ENCODE measurements around the gene SPATA2L.
A peak's percentile ranks its signal among the peaks of the same experiment; 100 is the strongest.
"Not testable (repeated sequence)": the region's sequence is repeated elsewhere in the genome, so short reads cannot be mapped to it uniquely, and the experiment has no call there.

The SPATA2L gene

GRCh38 chr16:89697616-89698331 is 3.7 kb downstream of the SPATA2L start:
- no peak for DNase-seq (ENCODE audit: insufficient read length, low spot score)
- no peak for FAIRE-seq
- TF ChIP-seq PAX5 (IDR thresholded peaks at IDR 0.05; ENCODE audit: insufficient read depth, low read length, severe bottlenecking): no peak
- no peak for TF ChIP-seq POU2F2 (IDR thresholded peaks at IDR 0.05; ENCODE audit: low read depth, low read length)
- TF ChIP-seq TAF1 (IDR thresholded peaks at IDR 0.05; ENCODE audit: low read depth, low read length): no peak
- TF ChIP-seq SPI1 (IDR thresholded peaks at IDR 0.05; ENCODE audit: low read depth, low read length): no peak
- no peak for TF ChIP-seq POLR2AphosphoS5 (IDR thresholded peaks at IDR 0.05; ENCODE audit: low read depth, low read length)
- TF ChIP-seq POLR2A (IDR thresholded peaks at IDR 0.05; ENCODE audit: low read depth, low read length): no peak

- no peak for FAIRE-seq
- no peak for TF ChIP-seq POLR2AphosphoS5 (IDR thresholded peaks at IDR 0.05; ENCODE audit: low read depth, low read length)
- no peak for TF ChIP-seq POLR2A (IDR thresholded peaks at IDR 0.05; ENCODE audit: low read depth, low read length)
- TF ChIP-seq PAX5 (IDR thresholded peaks at IDR 0.05; ENCODE audit: insufficient read depth, low read length, severe bottlenecking): no peak
- no peak for TF ChIP-seq TAF1 (IDR thresholded peaks at IDR 0.05; ENCODE audit: low read depth, low read length)
- TF ChIP-seq POU2F2 (IDR thresholded peaks at IDR 0.05; ENCODE audit: low read depth, low read length): no peak
- TF ChIP-seq SPI1 (IDR thresholded peaks at IDR 0.05; ENCODE audit: low read depth, low read length): no peak
- no peak for DNase-seq (ENCODE audit: insufficient read length, low spot score)
Observed at GRCh38 chr16:89697161-89697615, 4.3 kb downstream of the SPATA2L start.

DNA sequence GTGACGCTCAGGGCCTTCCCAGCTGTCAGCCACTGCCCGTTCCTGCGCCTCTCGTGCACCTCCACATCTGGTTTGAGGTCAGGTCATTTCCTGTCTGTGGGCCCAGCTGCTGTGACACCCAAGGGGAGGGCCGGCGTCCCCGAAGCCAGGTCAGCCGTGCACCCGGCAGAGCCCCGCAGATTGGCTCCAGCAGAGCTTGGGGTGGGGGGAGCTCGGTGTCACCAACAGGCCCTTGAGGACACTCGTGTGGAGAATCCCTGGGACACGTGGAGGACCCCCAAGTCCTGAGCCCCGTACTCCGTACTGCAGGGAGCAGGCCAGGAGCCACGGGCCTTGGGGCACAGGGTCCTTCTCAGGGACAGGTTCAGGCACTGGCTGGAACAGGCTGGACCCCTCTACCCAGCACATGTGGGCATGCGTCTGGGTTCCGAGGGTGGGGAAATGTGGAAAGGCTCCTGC is 4.8 kb downstream of the SPATA2L start:
- no peak for DNase-seq (ENCODE audit: insufficient read length, low spot score)
- no peak for FAIRE-seq
- TF ChIP-seq SPI1 (IDR thresholded peaks at IDR 0.05; ENCODE audit: low read depth, low read length): no peak
- no peak for TF ChIP-seq POLR2AphosphoS5 (IDR thresholded peaks at IDR 0.05; ENCODE audit: low read depth, low read length)
- TF ChIP-seq PAX5 (IDR thresholded peaks at IDR 0.05; ENCODE audit: insufficient read depth, low read length, severe bottlenecking): no peak
- no peak for TF ChIP-seq TAF1 (IDR thresholded peaks at IDR 0.05; ENCODE audit: low read depth, low read length)
- TF ChIP-seq POLR2A (IDR thresholded peaks at IDR 0.05; ENCODE audit: low read depth, low read length): no peak
- no peak for TF ChIP-seq POU2F2 (IDR thresholded peaks at IDR 0.05; ENCODE audit: low read depth, low read length)

DNA sequence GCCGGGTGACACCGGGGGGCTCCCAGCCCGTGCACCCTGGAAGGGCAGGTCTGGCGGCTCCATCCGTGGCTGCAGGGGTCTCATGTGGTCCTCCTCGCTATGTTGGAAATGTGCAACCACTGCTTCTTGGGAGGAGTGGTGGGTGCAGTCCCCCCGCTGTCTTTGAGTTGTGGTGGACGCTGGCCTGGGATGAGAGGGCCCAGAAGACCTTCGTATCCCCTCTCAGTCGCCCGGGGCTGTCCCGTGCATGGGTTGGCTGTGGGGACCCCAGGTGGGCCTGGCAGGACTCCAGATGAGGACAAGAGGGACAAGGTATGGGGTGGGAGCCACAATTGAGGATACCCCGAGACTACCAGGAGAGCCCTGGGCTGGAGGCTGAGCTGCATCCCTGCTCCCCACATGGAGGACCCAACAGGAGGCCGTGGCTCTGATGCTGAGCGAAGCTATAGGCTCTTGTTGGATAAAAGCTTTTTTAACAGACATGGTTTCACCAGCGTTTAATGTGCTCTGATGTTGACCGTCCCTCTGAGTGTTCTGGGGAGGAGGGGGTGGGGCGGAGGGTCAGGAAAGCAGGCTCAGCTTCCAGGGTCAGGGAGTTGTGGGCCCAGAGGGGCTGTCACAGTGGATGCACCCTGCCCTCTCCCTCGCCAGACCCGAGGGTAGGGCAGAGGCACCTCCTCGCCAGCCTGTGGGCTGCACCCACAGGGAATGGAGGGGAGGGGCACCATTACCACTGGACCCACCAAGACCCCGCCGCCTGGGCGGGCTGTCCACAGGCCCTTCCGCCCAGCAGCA is 5.4 kb downstream of the SPATA2L start:
- no peak for FAIRE-seq
- TF ChIP-seq PAX5 (IDR thresholded peaks at IDR 0.05; ENCODE audit: insufficient read depth, low read length, severe bottlenecking): no peak
- TF ChIP-seq TAF1 (IDR thresholded peaks at IDR 0.05; ENCODE audit: low read depth, low read length): no peak
- no peak for TF ChIP-seq POLR2A (IDR thresholded peaks at IDR 0.05; ENCODE audit: low read depth, low read length)
- peak; percentile 15; the same call in 1 of the 2 replicates for TF ChIP-seq POLR2AphosphoS5 (IDR thresholded peaks at IDR 0.05; ENCODE audit: low read depth, low read length)
- no peak for TF ChIP-seq SPI1 (IDR thresholded peaks at IDR 0.05; ENCODE audit: low read depth, low read length)
- DNase-seq (ENCODE audit: insufficient read length, low spot score): no peak

DNA sequence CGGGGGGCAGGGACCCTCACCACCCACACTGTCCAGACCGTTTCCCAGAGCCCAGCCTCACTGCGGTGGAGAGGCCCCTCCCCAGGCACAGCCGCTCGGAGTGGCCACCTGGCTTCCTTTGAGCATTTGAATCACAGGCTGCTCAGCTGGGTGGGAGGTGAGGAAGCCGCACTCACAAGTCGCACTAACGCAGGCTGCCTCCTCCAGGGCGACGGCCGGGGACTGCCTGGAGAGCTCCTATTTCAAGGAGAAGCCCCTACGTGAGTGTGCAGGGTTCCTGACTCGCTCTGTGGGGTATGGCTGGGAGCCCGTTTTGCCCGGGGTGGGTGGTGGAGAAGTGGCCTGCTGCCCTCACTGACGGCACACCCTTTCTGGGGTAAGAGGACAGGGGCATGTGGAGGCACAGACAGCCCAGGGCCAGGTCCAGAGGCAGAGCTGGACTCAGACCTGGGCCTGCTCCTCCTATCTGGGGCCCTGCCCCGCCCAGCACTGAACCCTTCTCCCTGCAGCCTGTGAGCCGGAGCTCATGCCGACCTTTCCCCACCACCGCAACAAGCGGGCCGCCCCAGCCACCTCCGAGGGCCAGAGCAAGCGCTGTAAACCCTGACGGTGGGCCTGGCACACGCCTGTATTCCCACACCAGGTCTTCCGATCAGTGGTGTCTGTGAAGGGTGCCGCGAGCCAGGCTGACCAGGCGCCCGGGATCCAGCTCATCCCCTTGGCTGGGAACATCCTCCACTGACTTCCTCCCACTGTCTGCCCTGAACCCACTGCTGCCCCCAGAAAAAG is 6.2 kb downstream of the SPATA2L start:
- no peak for TF ChIP-seq PAX5 (IDR thresholded peaks at IDR 0.05; ENCODE audit: insufficient read depth, low read length, severe bottlenecking)
- no peak for TF ChIP-seq POLR2A (IDR thresholded peaks at IDR 0.05; ENCODE audit: low read depth, low read length)
- no peak for TF ChIP-seq SPI1 (IDR thresholded peaks at IDR 0.05; ENCODE audit: low read depth, low read length)
- TF ChIP-seq POLR2AphosphoS5 (IDR thresholded peaks at IDR 0.05; ENCODE audit: low read depth, low read length): no peak
- TF ChIP-seq TAF1 (IDR thresholded peaks at IDR 0.05; ENCODE audit: low read depth, low read length): no peak
- no peak for TF ChIP-seq POU2F2 (IDR thresholded peaks at IDR 0.05; ENCODE audit: low read depth, low read length)
- FAIRE-seq: no peak
- DNase-seq (ENCODE audit: insufficient read length, low spot score): no peak

- DNase-seq (ENCODE audit: insufficient read length, low spot score); FAIRE-seq: not testable (repeated sequence)
Observed at GRCh38 chr16:89694784-89695085, 6.8 kb downstream of the SPATA2L start.

DNA sequence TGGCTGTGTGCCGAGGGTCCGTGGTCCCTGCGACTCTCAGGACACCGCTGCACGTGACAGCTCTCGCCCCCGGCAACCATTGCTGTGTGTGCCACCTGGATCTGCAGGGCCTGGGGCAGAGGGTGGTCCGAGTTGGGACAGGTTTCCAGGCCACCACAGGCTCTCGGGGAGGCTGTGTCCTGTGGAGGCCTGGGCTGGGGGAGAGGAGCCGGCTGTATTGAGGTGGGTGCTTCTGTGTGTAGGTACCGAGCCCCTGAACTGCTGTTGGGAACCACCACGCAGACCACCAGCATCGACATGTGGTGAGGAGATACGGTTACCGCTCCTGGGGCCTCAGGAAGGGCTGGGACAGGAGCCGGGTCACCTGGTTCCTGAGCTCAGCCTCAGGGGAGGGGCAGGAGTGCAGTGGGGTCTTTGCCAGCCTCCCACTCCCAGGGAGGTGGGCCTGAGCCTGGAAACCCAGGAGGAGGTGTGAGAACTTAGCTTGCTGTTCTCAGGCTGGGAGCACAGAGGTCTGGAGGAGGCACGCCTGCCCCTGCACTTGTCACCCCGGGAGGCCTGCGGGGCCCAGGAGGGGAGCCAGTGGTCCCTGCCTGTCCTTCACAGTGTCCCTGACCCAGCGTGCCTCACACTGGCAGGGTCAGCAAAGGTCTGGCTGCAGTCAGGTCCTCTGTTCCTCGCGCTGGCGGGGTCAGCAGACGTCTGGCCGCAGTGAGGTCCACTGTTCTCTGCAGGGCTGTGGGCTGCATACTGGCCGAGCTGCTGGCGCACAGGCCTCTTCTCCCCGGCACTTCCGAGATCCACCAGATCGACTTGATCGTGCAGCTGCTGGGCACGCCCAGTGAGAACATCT is 7.3 kb downstream of the SPATA2L start:
- no peak for TF ChIP-seq SPI1 (IDR thresholded peaks at IDR 0.05; ENCODE audit: low read depth, low read length)
- no peak for TF ChIP-seq PAX5 (IDR thresholded peaks at IDR 0.05; ENCODE audit: insufficient read depth, low read length, severe bottlenecking)
- no peak for TF ChIP-seq POLR2A (IDR thresholded peaks at IDR 0.05; ENCODE audit: low read depth, low read length)
- TF ChIP-seq TAF1 (IDR thresholded peaks at IDR 0.05; ENCODE audit: low read depth, low read length): no peak
- TF ChIP-seq POU2F2 (IDR thresholded peaks at IDR 0.05; ENCODE audit: low read depth, low read length): no peak
- no peak for TF ChIP-seq POLR2AphosphoS5 (IDR thresholded peaks at IDR 0.05; ENCODE audit: low read depth, low read length)
- DNase-seq (ENCODE audit: insufficient read length, low spot score) (no peak), FAIRE-seq (no peak)

DNA sequence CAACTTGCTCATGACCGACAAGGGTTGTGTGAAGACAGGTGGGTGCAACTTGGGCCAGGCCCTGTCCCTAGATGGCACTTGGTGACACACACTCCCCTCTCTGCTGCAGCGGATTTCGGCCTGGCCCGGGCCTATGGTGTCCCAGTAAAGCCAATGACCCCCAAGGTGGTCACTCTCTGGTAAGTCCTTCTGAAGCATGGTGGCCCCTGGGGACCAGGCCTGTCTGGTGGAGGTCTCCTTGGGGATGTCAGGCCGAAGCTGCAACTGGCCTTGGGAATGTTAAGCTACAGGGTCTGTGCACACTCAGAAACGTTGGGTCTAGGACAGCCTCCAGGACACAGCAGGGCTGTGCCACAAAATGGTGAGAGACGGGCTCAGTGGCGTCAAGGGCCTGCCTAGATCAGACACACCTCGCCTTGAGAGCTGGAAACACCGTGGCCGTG is 8.2 kb downstream of the SPATA2L start:
- no peak for FAIRE-seq
- TF ChIP-seq POU2F2 (IDR thresholded peaks at IDR 0.05; ENCODE audit: low read depth, low read length) (no peak), SPI1 (IDR thresholded peaks at IDR 0.05; ENCODE audit: low read depth, low read length) (no peak)
- DNase-seq (ENCODE audit: insufficient read length, low spot score): no peak
